ENCODE data around the gene ADAT3. TPM values are rescaled to one million over a fixed set of nuclear protein-coding genes. Genes with fewer than 3 reads are reported as not detected.
A peak's percentile ranks its signal among the peaks of the same experiment; 100 is the strongest.

ADAT3 gene
- total and polyA plus RNA-seq, 2 donors (not counting 1 experiment from before 2014, with no cell fraction given), result 0.42 to 1.7 TPM

DNA sequence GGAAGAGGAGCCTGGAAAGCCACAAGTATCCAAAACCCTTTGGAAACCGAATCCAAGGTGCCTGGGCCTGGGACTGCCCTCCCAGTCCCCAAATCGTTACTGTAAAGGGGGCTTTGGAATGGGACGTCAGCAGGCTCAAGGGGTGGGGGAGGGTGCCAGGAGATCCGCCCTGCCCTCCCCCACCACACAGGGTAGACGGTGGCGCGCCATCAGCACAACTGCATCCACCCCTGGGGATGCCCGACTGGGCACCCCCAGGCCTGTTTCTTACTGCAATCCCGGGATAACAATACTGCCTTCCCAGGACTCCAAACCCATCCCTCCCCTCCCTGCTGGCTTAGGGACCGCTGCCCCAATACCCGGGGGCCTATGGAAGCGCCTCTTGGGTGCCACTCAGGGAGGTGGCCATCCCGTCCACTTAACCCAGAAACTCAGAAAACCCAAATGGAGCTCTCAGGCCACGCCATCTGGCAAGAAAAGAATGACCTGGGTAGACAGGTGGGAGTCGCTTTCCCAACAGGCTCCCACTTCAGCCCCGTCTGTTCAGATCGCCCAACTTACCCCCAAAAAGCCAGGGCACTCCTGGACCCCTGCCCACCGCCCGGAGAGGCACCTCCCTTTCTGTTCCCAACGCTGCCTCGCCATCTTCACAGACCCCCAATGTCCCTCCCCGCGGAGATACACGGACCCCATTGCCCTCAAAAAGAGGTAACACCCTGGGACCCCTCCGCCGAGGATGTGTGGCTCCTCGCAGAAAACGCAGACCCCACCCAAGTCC lies 44.2 kb upstream of the ADAT3 start:
- Histone ChIP-seq H3K27me3 (ENCODE audit: control insufficient read depth, insufficient read depth, low read length) (no peaks in the 10 kb centered on the region), H3K4me3 (replicated peaks in 1 of 4; ENCODE audit: control extremely low read depth in 1 of 4, insufficient read depth in 1 of 4, low read depth in 3 of 4, low read length in 4 of 4) (peak overlapping the region; percentile 67 to 92 (median 84)), H3K36me3 (ENCODE audit: control insufficient read depth, insufficient read depth, low read length) (no peaks in the 10 kb centered on the region), H4K20me1 (ENCODE audit: control insufficient read depth, extremely low read depth, insufficient read depth, low read length) (no peaks in the 10 kb centered on the region), H3K27ac (ENCODE audit: insufficient read depth, low read length) (peak overlapping the region; percentile 72), H3K79me2 (ENCODE audit: control insufficient read depth, insufficient read depth, low read length) (peaks cover 66% of the 10 kb centered on the region), H3K4me2 (ENCODE audit: extremely low read depth, insufficient read depth, low read length) (peak overlapping the region; percentile 97), H3K9me3 (ENCODE audit: control insufficient read depth, insufficient read depth, low read depth, low read length) (no peaks in the 10 kb centered on the region), H3K4me1 (ENCODE audit: control insufficient read depth, extremely low read depth, insufficient read depth, low read length) (peaks cover 34% of the 10 kb centered on the region), H2AFZ (ENCODE audit: low read length) (no peak overlapping the region), H3K9ac (ENCODE audit: insufficient read depth, low read length) (peak overlapping the region; percentile 26)
- no peak for TF ChIP-seq EZH2 (IDR thresholded peaks at IDR 0.05; ENCODE audit: low read length, missing control alignments)
- TF ChIP-seq, protein P1, sequence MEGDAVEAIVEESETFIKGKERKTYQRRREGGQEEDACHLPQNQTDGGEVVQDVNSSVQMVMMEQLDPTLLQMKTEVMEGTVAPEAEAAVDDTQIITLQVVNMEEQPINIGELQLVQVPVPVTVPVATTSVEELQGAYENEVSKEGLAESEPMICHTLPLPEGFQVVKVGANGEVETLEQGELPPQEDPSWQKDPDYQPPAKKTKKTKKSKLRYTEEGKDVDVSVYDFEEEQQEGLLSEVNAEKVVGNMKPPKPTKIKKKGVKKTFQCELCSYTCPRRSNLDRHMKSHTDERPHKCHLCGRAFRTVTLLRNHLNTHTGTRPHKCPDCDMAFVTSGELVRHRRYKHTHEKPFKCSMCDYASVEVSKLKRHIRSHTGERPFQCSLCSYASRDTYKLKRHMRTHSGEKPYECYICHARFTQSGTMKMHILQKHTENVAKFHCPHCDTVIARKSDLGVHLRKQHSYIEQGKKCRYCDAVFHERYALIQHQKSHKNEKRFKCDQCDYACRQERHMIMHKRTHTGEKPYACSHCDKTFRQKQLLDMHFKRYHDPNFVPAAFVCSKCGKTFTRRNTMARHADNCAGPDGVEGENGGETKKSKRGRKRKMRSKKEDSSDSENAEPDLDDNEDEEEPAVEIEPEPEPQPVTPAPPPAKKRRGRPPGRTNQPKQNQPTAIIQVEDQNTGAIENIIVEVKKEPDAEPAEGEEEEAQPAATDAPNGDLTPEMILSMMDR (conservative IDR thresholded peaks at IDR 0.05 in 1 of 2, IDR thresholded peaks at IDR 0.05 in 1 of 2; ENCODE audit: low read depth in 1 of 2, low read length in 2 of 2), result no peak
- no peak for DNase-seq (ENCODE audit: low read depth in 2 of 2)

DNA sequence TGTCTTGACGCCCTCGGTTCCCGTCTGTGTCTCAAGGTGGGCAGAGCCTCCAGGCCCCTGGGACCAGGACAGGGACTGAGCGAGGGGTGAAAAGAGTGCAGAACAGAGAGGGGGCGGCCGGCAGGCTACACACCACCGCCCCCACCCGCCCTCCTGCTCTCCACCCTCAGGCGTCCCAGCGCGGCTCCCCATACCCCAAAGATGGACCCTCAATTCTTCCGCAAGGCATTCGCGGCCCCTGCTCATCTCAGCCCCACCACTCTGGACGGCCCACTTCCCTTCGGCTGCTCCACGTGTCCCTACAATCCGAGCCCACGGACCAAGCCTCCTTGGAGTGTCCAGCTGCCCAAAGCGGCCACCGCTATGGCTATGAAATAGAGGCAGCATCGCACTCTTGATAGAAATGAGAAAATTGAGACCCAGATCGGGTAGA lies 43.6 kb upstream of the ADAT3 start:
- H3K9ac ChIP-seq (ENCODE audit: insufficient read depth, low read length), result peak overlapping the region; percentile 8
- H2AFZ ChIP-seq (ENCODE audit: low read length), result no peak overlapping the region
- peaks cover 28% of the 10 kb centered on the region for H3K4me1 ChIP-seq (ENCODE audit: control insufficient read depth, extremely low read depth, insufficient read depth, low read length)
- H3K4me2 ChIP-seq (ENCODE audit: extremely low read depth, insufficient read depth, low read length), result peak overlapping the region; percentile 97
- H3K9me3 ChIP-seq (ENCODE audit: control insufficient read depth, insufficient read depth, low read depth, low read length), result no peaks in the 10 kb centered on the region
- no peaks in the 10 kb centered on the region for H3K27me3 ChIP-seq (ENCODE audit: control insufficient read depth, insufficient read depth, low read length)
- DNase-seq (ENCODE audit: low read depth in 2 of 2), result no peak
- no peaks in the 10 kb centered on the region for H4K20me1 ChIP-seq (ENCODE audit: control insufficient read depth, extremely low read depth, insufficient read depth, low read length)
- H3K27ac ChIP-seq (ENCODE audit: insufficient read depth, low read length), result peak overlapping the region; percentile 72
- peaks cover 60% of the 10 kb centered on the region for H3K79me2 ChIP-seq (ENCODE audit: control insufficient read depth, insufficient read depth, low read length)
- TF ChIP-seq, protein P1 (conservative IDR thresholded peaks at IDR 0.05 in 1 of 2, IDR thresholded peaks at IDR 0.05 in 1 of 2; ENCODE audit: low read depth in 1 of 2, low read length in 2 of 2), result no peak
- no peak for TF ChIP-seq EZH2 (IDR thresholded peaks at IDR 0.05; ENCODE audit: low read length, missing control alignments)
- no peaks in the 10 kb centered on the region for H3K36me3 ChIP-seq (ENCODE audit: control insufficient read depth, insufficient read depth, low read length)
- peak overlapping the region; percentile 67 to 92 (median 84) for H3K4me3 ChIP-seq (replicated peaks in 1 of 4; ENCODE audit: control extremely low read depth in 1 of 4, insufficient read depth in 1 of 4, low read depth in 3 of 4, low read length in 4 of 4)

DNA sequence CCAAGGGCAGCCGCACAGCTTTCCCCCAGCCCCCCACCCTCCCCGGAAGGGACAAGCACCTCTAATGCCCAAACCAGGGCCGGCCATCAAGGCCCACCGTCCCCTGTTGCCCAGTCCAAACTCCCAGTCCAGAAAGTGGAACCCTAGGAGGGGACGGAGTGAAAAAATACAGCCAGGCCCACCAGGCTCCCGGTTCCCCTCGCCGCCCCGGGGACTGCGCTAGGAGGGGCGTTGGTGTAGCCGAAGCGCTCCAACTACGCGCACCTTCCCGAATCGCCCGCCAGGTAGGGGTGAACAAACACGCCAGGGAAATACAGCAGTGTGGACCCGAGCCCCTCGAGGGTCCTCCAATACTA lies 43.2 kb upstream of the ADAT3 start:
- H4K20me1 ChIP-seq (ENCODE audit: control insufficient read depth, extremely low read depth, insufficient read depth, low read length), result no peaks in the 10 kb centered on the region
- peak overlapping the region; percentile 58 for H3K27ac ChIP-seq (ENCODE audit: insufficient read depth, low read length)

More for the DNA sequence above, 43.2 kb upstream of the ADAT3 start:
- no peaks in the 10 kb centered on the region for H3K27me3 ChIP-seq (ENCODE audit: control insufficient read depth, insufficient read depth, low read length)
- no peak overlapping the region for H2AFZ ChIP-seq (ENCODE audit: low read length)
- H3K4me2 ChIP-seq (ENCODE audit: extremely low read depth, insufficient read depth, low read length), result peak overlapping the region; percentile 97
- peak overlapping the region; percentile 76 for H3K9ac ChIP-seq (ENCODE audit: insufficient read depth, low read length)
- H3K4me3 ChIP-seq (replicated peaks in 1 of 4; ENCODE audit: control extremely low read depth in 1 of 4, insufficient read depth in 1 of 4, low read depth in 3 of 4, low read length in 4 of 4), result peak overlapping the region; percentile 67 to 92 (median 84)
- H3K79me2 ChIP-seq (ENCODE audit: control insufficient read depth, insufficient read depth, low read length), result peaks cover 56% of the 10 kb centered on the region
- no peaks in the 10 kb centered on the region for H3K36me3 ChIP-seq (ENCODE audit: control insufficient read depth, insufficient read depth, low read length)
- peaks cover 27% of the 10 kb centered on the region for H3K4me1 ChIP-seq (ENCODE audit: control insufficient read depth, extremely low read depth, insufficient read depth, low read length)
- no peaks in the 10 kb centered on the region for H3K9me3 ChIP-seq (ENCODE audit: control insufficient read depth, insufficient read depth, low read depth, low read length)
- no peak for TF ChIP-seq EZH2 (IDR thresholded peaks at IDR 0.05; ENCODE audit: low read length, missing control alignments)
- TF ChIP-seq, protein P1 (conservative IDR thresholded peaks at IDR 0.05 in 1 of 2, IDR thresholded peaks at IDR 0.05 in 1 of 2; ENCODE audit: low read depth in 1 of 2, low read length in 2 of 2), result no peak
- DNase-seq (ENCODE audit: low read depth in 2 of 2), result no peak
